Stimulated activated naive CD8-positive, alpha-beta T cell treated with anti-CD3 and anti-CD28 coated beads, Interleukin-15, Interleukin-2, amounts not matched to agents 100 ng/mL and 50 ng/mL, for 24 hours (primary cell): ENCODE data around the gene MYRIP.

ENCODE experiments used
- H3K27ac Mint-ChIP-seq: one replicate; pipeline ENCODE4 v1.8.0; 2021; ENCODE audit warnings: mild to moderate bottlenecking, mixed read lengths
- H3K27me3 Mint-ChIP-seq: one replicate; pipeline ENCODE4 v1.8.0; 2021; ENCODE audit warnings: mixed read lengths
- H3K36me3 Mint-ChIP-seq: one replicate; pipeline ENCODE4 v1.8.0; 2021; ENCODE audit warnings: low read depth, mixed read lengths
- H3K4me1 Mint-ChIP-seq: one replicate; pipeline ENCODE4 v1.8.0; 2021; ENCODE audit warnings: low read depth, mixed read lengths
- H3K4me3 Mint-ChIP-seq: one replicate; pipeline ENCODE4 v1.8.0; 2021; ENCODE audit warnings: mild to moderate bottlenecking, mixed read lengths
- H3K9me3 Mint-ChIP-seq: one replicate; pipeline ENCODE4 v1.8.0; 2021; ENCODE audit warnings: mixed read lengths

Gene MYRIP

GRCh38 chr3:40186508-40186907 is 377.1 kb downstream of the MYRIP start:
- H3K4me3 Mint-ChIP-seq: no peak overlapping the region
- H3K9me3 Mint-ChIP-seq: no peaks in the 10 kb centered on the region
- H3K4me1 Mint-ChIP-seq: no peaks in the 10 kb centered on the region
- H3K36me3 Mint-ChIP-seq: no peaks in the 10 kb centered on the region
- H3K27me3 Mint-ChIP-seq: no peaks in the 10 kb centered on the region
- H3K27ac Mint-ChIP-seq: no peak overlapping the region

DNA sequence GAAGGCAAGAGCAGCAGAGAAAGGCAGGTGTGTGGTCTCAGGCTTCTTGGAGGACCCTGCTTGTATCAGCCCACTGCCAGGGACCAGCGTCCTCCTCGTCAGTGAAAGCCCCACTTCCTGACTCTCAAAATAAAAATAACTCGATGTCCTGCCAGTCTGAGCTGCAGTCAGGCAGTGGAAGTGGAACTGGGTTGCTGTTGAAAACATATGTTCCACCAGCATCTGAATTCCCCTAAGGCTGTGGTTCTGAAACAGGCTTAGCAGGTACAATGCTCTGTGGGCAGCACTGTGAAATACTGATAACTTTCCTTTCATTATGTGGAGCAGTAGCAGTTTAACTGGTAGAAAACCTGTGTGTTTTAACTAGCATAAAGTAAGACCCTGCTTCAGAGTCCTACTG is 378.5 kb downstream of the MYRIP start:
- H3K4me3 Mint-ChIP-seq: no peak overlapping the region
- no peaks in the 10 kb centered on the region for H3K36me3 Mint-ChIP-seq
- no peaks in the 10 kb centered on the region for H3K27me3 Mint-ChIP-seq
- H3K9me3 Mint-ChIP-seq: no peaks in the 10 kb centered on the region
- no peak overlapping the region for H3K27ac Mint-ChIP-seq
- H3K4me1 Mint-ChIP-seq: no peaks in the 10 kb centered on the region

DNA sequence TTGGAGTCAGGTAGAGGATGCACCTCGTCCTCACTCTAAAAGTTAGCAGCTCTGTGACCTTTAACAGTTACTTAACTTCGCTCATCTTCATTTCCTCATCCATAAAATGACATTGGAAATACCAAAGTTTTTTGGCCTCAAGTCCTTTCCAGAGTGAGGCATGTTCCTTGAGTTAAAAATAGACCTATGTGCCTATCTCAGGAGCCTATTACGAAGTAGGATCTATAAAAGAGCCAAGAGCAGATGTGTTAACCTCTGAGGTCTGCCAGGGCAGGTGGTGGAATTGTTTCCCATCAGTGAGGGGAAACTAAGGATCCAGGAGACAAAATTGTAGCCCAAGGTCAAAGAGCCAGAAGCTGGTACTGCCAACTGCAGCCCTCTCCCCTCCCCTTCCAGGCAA is 379.7 kb downstream of the MYRIP start:
- Mint-ChIP-seq H3K4me1 (no peaks in the 10 kb centered on the region), H3K27ac (no peak overlapping the region), H3K27me3 (no peaks in the 10 kb centered on the region), H3K9me3 (no peaks in the 10 kb centered on the region), H3K4me3 (no peak overlapping the region), H3K36me3 (no peaks in the 10 kb centered on the region)

- no peaks in the 10 kb centered on the region for H3K27me3 Mint-ChIP-seq
- H3K4me1 Mint-ChIP-seq: no peaks in the 10 kb centered on the region
- H3K36me3 Mint-ChIP-seq: no peaks in the 10 kb centered on the region
- no peaks in the 10 kb centered on the region for H3K9me3 Mint-ChIP-seq
- H3K27ac Mint-ChIP-seq: no peak overlapping the region
- H3K4me3 Mint-ChIP-seq: no peak overlapping the region
These were observed 380.6 kb downstream of the MYRIP start for GRCh38 chr3:40190056-40190455.

DNA sequence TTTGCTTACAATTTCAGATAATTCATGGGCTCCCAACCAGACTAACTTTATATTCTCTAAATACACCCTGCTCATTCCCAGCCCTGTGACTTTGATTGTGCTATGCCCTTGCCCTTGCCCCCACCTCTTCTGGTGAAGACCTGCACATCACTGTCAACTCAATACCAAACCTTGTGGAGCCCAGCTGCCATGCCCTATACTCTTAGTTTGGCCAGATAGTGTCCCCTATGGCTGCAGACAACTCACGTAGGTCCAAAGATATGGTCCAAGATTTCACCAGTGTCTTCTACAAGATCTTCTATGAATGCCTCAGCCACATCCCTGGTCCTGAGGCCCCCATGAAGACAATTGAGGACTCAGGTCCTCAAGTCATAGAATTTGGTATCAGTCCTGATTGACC is 381.8 kb downstream of the MYRIP start:
- H3K9me3 Mint-ChIP-seq: no peaks in the 10 kb centered on the region
- H3K36me3 Mint-ChIP-seq: no peaks in the 10 kb centered on the region
- H3K4me1 Mint-ChIP-seq: no peaks in the 10 kb centered on the region
- no peak overlapping the region for H3K4me3 Mint-ChIP-seq
- no peak overlapping the region for H3K27ac Mint-ChIP-seq
- H3K27me3 Mint-ChIP-seq: no peaks in the 10 kb centered on the region

GRCh38 chr3:40191850-40192448 is 382.5 kb downstream of the MYRIP start:
- no peaks in the 10 kb centered on the region for H3K27me3 Mint-ChIP-seq

DNA sequence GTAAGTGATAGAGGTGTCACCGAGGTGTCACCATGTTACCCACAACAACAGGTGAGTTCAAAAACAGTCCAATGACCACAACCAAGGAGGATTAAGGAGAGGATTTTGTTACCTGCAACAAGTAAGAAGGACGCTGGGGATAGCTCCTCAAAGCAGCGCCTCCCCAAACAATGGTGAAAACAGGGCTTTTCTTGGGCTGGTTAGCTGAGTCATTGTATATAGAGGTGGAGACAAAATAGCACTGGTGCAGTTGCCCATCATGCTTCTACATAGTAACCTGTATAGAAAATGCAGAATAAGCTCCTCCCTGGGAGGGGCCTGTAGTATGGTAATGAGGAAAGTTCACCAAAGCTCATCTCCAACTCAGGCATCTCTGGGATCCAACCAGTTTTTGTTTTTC is 383.2 kb downstream of the MYRIP start:
- Mint-ChIP-seq H3K4me3 (no peak overlapping the region), H3K4me1 (no peaks in the 10 kb centered on the region), H3K9me3 (no peaks in the 10 kb centered on the region), H3K27ac (no peak overlapping the region), H3K27me3 (no peaks in the 10 kb centered on the region), H3K36me3 (no peaks in the 10 kb centered on the region)

More at GRCh38 chr3:40191850-40192448, 382.5 kb downstream of the MYRIP start:
- Mint-ChIP-seq H3K36me3 (no peaks in the 10 kb centered on the region), H3K4me1 (no peaks in the 10 kb centered on the region), H3K4me3 (no peak overlapping the region), H3K27ac (no peak overlapping the region), H3K9me3 (no peaks in the 10 kb centered on the region)

DNA sequence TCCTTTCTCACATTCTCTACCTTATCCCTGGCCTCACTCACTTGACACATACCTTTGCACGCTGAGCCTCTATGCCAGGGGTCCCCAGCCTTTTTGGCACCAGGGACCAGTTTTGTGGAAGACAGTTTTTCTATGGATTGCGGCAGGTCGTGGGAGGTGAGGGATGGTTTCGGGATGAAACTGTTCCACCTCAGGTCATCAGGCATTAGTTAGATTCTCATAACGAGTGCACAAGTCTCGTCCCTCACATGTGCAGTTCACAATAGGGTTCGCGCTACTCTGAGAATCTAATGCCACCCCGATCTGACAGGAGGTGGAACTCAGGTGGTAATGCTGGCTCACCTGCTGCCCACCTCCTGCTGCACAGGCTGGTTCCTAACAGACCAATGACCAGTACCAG is 387.6 kb downstream of the MYRIP start:
- no peaks in the 10 kb centered on the region for H3K27me3 Mint-ChIP-seq
- H3K4me3 Mint-ChIP-seq: no peak overlapping the region
- H3K27ac Mint-ChIP-seq: no peak overlapping the region
- H3K4me1 Mint-ChIP-seq: peaks cover 3% of the 10 kb centered on the region
- no peaks in the 10 kb centered on the region for H3K36me3 Mint-ChIP-seq
- no peaks in the 10 kb centered on the region for H3K9me3 Mint-ChIP-seq

GRCh38 chr3:40200692-40201316 is 391.4 kb downstream of the MYRIP start:
- Mint-ChIP-seq H3K4me1 (peaks cover 3% of the 10 kb centered on the region), H3K9me3 (no peaks in the 10 kb centered on the region), H3K36me3 (no peaks in the 10 kb centered on the region), H3K4me3 (no peak overlapping the region), H3K27ac (no peak overlapping the region), H3K27me3 (no peaks in the 10 kb centered on the region)

- Mint-ChIP-seq H3K4me1 (peaks cover 3% of the 10 kb centered on the region), H3K27me3 (no peaks in the 10 kb centered on the region), H3K9me3 (no peaks in the 10 kb centered on the region), H3K4me3 (no peak overlapping the region), H3K36me3 (no peaks in the 10 kb centered on the region), H3K27ac (no peak overlapping the region)
These were observed 392.4 kb downstream of the MYRIP start for GRCh38 chr3:40201770-40202169.

DNA sequence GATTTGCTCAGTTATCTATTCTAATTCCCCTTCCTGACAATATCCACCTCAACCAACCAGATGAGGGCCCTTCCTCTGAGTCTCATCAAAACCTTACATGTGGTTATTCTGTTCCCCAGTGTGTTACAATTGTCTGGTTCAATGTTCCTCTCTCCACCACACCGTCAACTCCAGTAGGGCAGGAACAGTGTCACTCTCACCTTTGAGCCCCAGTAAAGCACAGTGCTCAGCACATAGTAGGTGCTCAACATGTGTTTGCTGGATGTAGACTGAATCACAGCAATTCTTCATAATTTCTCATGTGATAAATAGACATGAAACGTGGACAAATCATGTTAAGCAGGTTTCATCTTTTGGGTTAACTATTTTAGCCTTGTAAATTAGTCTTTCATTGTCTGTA is 397.1 kb downstream of the MYRIP start:
- H3K27ac Mint-ChIP-seq: no peak overlapping the region
- no peaks in the 10 kb centered on the region for H3K9me3 Mint-ChIP-seq
- no peaks in the 10 kb centered on the region for H3K36me3 Mint-ChIP-seq
- no peak overlapping the region for H3K4me3 Mint-ChIP-seq
- H3K4me1 Mint-ChIP-seq: no peaks in the 10 kb centered on the region
- no peaks in the 10 kb centered on the region for H3K27me3 Mint-ChIP-seq

DNA sequence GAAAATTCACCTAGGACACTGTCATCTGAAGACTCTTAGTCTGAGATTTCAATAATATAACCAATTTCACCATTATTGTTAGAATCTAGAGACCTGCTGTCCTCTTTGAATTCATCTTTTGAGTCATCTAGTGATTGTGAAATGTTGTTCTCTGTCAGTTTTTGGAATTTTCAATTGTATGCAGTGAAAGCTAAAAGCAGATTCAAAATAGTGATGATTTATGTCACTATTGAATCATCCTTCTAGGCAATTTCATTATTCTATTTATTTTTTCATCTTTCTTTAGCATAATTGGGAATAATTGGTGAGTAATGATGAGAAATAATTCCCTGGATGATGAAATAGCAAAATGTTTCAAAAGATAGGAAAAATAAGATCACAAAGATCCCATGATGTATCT is 398.4 kb downstream of the MYRIP start:
- no peaks in the 10 kb centered on the region for H3K4me1 Mint-ChIP-seq
- no peaks in the 10 kb centered on the region for H3K36me3 Mint-ChIP-seq
- no peaks in the 10 kb centered on the region for H3K9me3 Mint-ChIP-seq
- H3K27me3 Mint-ChIP-seq: no peaks in the 10 kb centered on the region
- H3K4me3 Mint-ChIP-seq: no peak overlapping the region
- no peak overlapping the region for H3K27ac Mint-ChIP-seq

DNA sequence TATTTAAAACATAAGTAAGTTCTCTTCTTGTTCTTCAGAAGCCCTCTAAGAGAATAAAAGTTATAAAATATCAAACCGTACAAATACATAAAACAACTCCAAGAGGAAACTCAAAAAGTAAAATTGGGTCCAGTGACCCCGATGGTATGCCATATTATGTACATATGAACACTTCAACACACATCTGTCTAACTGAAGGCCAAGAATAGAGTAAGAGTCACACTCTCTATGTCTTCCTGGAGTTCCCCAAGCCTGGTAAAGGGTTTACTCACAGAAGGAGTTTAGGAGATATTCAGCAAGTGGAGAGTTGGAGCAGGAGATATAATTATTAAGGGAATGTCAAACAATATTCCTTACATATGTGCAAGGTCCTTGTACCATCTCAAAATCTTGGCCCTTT is 398.8 kb downstream of the MYRIP start:
- Mint-ChIP-seq H3K27me3 (no peaks in the 10 kb centered on the region), H3K27ac (no peak overlapping the region), H3K9me3 (no peaks in the 10 kb centered on the region), H3K36me3 (no peaks in the 10 kb centered on the region), H3K4me3 (no peak overlapping the region), H3K4me1 (no peaks in the 10 kb centered on the region)

- Mint-ChIP-seq H3K27me3 (no peaks in the 10 kb centered on the region), H3K36me3 (no peaks in the 10 kb centered on the region), H3K4me3 (no peak overlapping the region), H3K9me3 (no peaks in the 10 kb centered on the region), H3K27ac (no peak overlapping the region), H3K4me1 (no peaks in the 10 kb centered on the region)
These were observed 402.2 kb downstream of the MYRIP start for GRCh38 chr3:40211579-40211978.

DNA sequence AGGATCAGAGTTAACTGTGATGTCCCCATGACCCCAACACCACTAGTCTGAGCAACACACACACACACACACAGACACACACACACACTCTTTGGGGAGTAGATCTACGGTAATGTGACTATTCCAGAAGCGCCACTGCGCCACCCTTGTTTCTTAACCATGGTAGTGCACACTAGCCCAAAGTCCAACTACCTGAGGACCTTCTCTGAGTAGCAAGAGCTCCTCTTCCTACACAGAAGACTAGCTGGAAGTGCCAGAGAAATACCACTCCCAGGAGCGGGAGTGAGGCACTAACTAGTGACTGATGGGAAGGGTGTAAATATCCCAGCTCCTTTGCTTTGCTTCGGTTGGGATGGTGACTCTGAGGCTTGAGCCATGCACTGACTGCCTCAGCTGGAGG is 404.1 kb downstream of the MYRIP start:
- Mint-ChIP-seq H3K27ac (no peak overlapping the region), H3K4me1 (no peaks in the 10 kb centered on the region), H3K36me3 (no peaks in the 10 kb centered on the region), H3K27me3 (no peaks in the 10 kb centered on the region), H3K4me3 (no peak overlapping the region), H3K9me3 (no peaks in the 10 kb centered on the region)

GRCh38 chr3:40215015-40215414 is 405.6 kb downstream of the MYRIP start:
- Mint-ChIP-seq H3K27me3 (no peaks in the 10 kb centered on the region), H3K27ac (no peak overlapping the region), H3K36me3 (no peaks in the 10 kb centered on the region), H3K4me1 (no peaks in the 10 kb centered on the region), H3K9me3 (no peaks in the 10 kb centered on the region), H3K4me3 (no peak overlapping the region)
